ENCODE data around the gene GMPPB.

Gene GMPPB

GRCh38 chr3:49673121-49673714 is 50.5 kb downstream of the GMPPB start:
- Histone ChIP-seq H3K4me2 (ENCODE audit: low read length) (peak overlapping the region; percentile 87), H3K27ac (ENCODE audit: low read depth, low read length) (peak overlapping the region; percentile 85), H3K36me3 (ENCODE audit: control insufficient read depth, low read length) (peaks cover 38% of the 10 kb centered on the region), H3K4me3 (ENCODE audit: low read length) (peak overlapping the region; percentile 87), H3K9me3 (ENCODE audit: control insufficient read depth, insufficient read depth, low read length) (no peaks in the 10 kb centered on the region), H3K27me3 (ENCODE audit: control insufficient read depth, low read length) (no peaks in the 10 kb centered on the region), H3F3A (ENCODE audit: control insufficient read depth, insufficient read depth) (peaks cover 5% of the 10 kb centered on the region), H3K79me2 (ENCODE audit: control insufficient read depth, low read length) (peaks cover 31% of the 10 kb centered on the region), H4K20me1 (ENCODE audit: control insufficient read depth, insufficient read depth, low read depth, low read length) (0 out of 2 replicates have a peak, but pooled peaks cover 3% of the 10 kb centered on the region), H3K4me1 (ENCODE audit: control insufficient read depth, low read length) (peaks cover 18% of the 10 kb centered on the region), H3K9me2 (replicated peaks; ENCODE audit: control insufficient read depth, low read length) (no peaks in the 10 kb centered on the region)
- TF ChIP-seq EZH2phosphoT487 (IDR thresholded peaks at IDR 0.05; ENCODE audit: borderline replicate concordance, low read length): no peak
- no peak for TF ChIP-seq CTCF (IDR thresholded peaks at IDR 0.05; ENCODE audit: low read depth, low read length, poor library complexity, severe bottlenecking)

- Histone ChIP-seq H3K27ac (ENCODE audit: low read depth, low read length) (peak overlapping the region; percentile 7; the same call in 1 of the 2 replicates), H3K4me3 (ENCODE audit: low read length) (no peak overlapping the region; the same call in 1 of the 2 replicates), H3K4me2 (ENCODE audit: low read length) (peak overlapping the region; percentile 87), H3K4me1 (ENCODE audit: control insufficient read depth, low read length) (peaks cover 18% of the 10 kb centered on the region), H3K27me3 (ENCODE audit: control insufficient read depth, low read length) (no peaks in the 10 kb centered on the region), H3K9me2 (replicated peaks; ENCODE audit: control insufficient read depth, low read length) (no peaks in the 10 kb centered on the region), H3K36me3 (ENCODE audit: control insufficient read depth, low read length) (peaks cover 21% of the 10 kb centered on the region), H3K79me2 (ENCODE audit: control insufficient read depth, low read length) (peaks cover 31% of the 10 kb centered on the region), H3F3A (ENCODE audit: control insufficient read depth, insufficient read depth) (peaks cover 5% of the 10 kb centered on the region), H3K9me3 (ENCODE audit: control insufficient read depth, insufficient read depth, low read length) (no peaks in the 10 kb centered on the region), H4K20me1 (ENCODE audit: control insufficient read depth, insufficient read depth, low read depth, low read length) (no peaks in the 10 kb centered on the region)
- TF ChIP-seq EZH2phosphoT487 (IDR thresholded peaks at IDR 0.05; ENCODE audit: borderline replicate concordance, low read length): no peak
- peak; percentile 85 for TF ChIP-seq CTCF (IDR thresholded peaks at IDR 0.05; ENCODE audit: low read depth, low read length, poor library complexity, severe bottlenecking)
Measured at GRCh38 chr3:49671291-49672288, 52.2 kb downstream of the GMPPB start.

- H3F3A ChIP-seq (ENCODE audit: control insufficient read depth, insufficient read depth): peaks cover 5% of the 10 kb centered on the region
- H3K4me3 ChIP-seq (ENCODE audit: low read length): no peak overlapping the region
- H3K9me3 ChIP-seq (ENCODE audit: control insufficient read depth, insufficient read depth, low read length): no peaks in the 10 kb centered on the region
- H3K9me2 ChIP-seq (replicated peaks; ENCODE audit: control insufficient read depth, low read length): no peaks in the 10 kb centered on the region
- H3K4me1 ChIP-seq (ENCODE audit: control insufficient read depth, low read length): peaks cover 18% of the 10 kb centered on the region
- TF ChIP-seq EZH2phosphoT487 (IDR thresholded peaks at IDR 0.05; ENCODE audit: borderline replicate concordance, low read length) (no peak), CTCF (IDR thresholded peaks at IDR 0.05; ENCODE audit: low read depth, low read length, poor library complexity, severe bottlenecking) (no peak)
- H4K20me1 ChIP-seq (ENCODE audit: control insufficient read depth, insufficient read depth, low read depth, low read length): no peaks in the 10 kb centered on the region
- peaks cover 31% of the 10 kb centered on the region for H3K79me2 ChIP-seq (ENCODE audit: control insufficient read depth, low read length)
- no peak overlapping the region for H3K27ac ChIP-seq (ENCODE audit: low read depth, low read length)
- peaks cover 14% of the 10 kb centered on the region for H3K36me3 ChIP-seq (ENCODE audit: control insufficient read depth, low read length)
- H3K27me3 ChIP-seq (ENCODE audit: control insufficient read depth, low read length): no peaks in the 10 kb centered on the region
- H3K4me2 ChIP-seq (ENCODE audit: low read length): no peak overlapping the region
Measured at GRCh38 chr3:49670940-49671290, 52.8 kb downstream of the GMPPB start.
